Activated CD8-positive, alpha-beta T cell treated with anti-CD3 and anti-CD28 coated beads, Interleukin-2, amount 10 ng/mL, durations not matched to agents 7 days and 5 days (primary cell): ENCODE measurements around the gene KRTAP2-4. TPM values are rescaled to one million over a fixed set of nuclear protein-coding genes. Genes with fewer than 3 reads are reported as not detected.
"Not testable (repeated sequence)": the region's sequence is repeated elsewhere in the genome, so short reads cannot be mapped to it uniquely, and the experiment has no call there.

ENCODE experiments used
- ATAC-seq: fragments of 150-1000 bp; cut with Tn5 transposase; one replicate; pipeline ENCODE4 v1.10.0; 2021; ENCODE audit warnings: moderate library complexity
- CTCF ChIA-PET: fragments of 350-600 bp; sonication (Branson Sonifier 250); formaldehyde crosslinking; loops from one replicate; lab custom pipeline; 2021; ENCODE audit warnings: antibody characterized with exemption; lab: Charles Lee
- POLR2A ChIA-PET: fragments of 350-600 bp; sonication (Branson Sonifier 250); formaldehyde crosslinking; loops from one replicate; lab custom pipeline; 2021; ENCODE audit warnings: antibody characterized with exemption; lab: Charles Lee
- DNase-seq: peaks from one replicate; pipeline ENCODE4 v3.0.0-alpha.2; 2020
- H3K27ac Mint-ChIP-seq: one replicate; pipeline ENCODE4 v1.8.0; 2021; ENCODE audit warnings: mild to moderate bottlenecking, mixed read lengths
- H3K27me3 Mint-ChIP-seq: one replicate; pipeline ENCODE4 v1.8.0; 2021; ENCODE audit warnings: low read depth, mixed read lengths
- H3K36me3 Mint-ChIP-seq: one replicate; pipeline ENCODE4 v1.8.0; 2021; ENCODE audit warnings: low read depth, mixed read lengths
- H3K4me1 Mint-ChIP-seq: one replicate; pipeline ENCODE4 v1.8.0; 2021; ENCODE audit warnings: low read depth, mixed read lengths
- H3K4me3 Mint-ChIP-seq: one replicate; pipeline ENCODE4 v1.8.0; 2021; ENCODE audit warnings: mild to moderate bottlenecking, mixed read lengths
- H3K9me3 Mint-ChIP-seq: one replicate; pipeline ENCODE4 v1.8.0; 2022; ENCODE audit warnings: mixed read lengths; ENCODE audit not compliant: insufficient read depth
- total RNA-seq, 2 experiments: library from RNA; stranded (reverse); gene quantifications; one replicate each; pipeline ENCODE4 v1.2.3, GENCODE V29; 2021

KRTAP2-4 gene
- total RNA-seq, 2 experiments from 2014 or later: not detected

DNA sequence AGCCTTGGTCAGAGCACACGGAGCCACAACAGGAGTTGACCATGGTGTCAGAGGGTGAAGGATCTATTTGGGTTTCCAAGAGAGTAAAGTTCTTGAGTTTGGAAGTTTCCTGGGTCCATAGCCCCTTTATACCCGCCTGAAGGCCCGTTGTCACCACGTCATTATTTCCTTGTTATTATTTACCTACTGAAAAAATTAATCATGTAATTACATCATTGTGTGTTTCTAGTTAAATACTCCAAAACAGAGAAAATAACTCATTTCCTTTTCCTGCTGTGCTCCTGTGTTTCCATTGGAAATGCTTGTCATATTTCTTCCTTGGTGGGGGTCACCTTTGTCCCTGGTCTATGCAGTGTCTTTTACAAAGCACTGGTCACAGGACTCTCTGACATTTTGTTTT lies 32.4 kb upstream of the KRTAP2-4 start, which contains the start of gene KRTAP4-8:
KRTAP4-8 (minus strand) TSS at position 101 of the 400 bp plus-strand sequence; CDS start at position 43, 58 bp downstream.
- CTCF ChIA-PET: no interaction called here
- Mint-ChIP-seq H3K9me3 (peaks cover 1% of the 10 kb centered on the region), H3K36me3 (no peaks in the 10 kb centered on the region), H3K27me3 (peaks cover 8% of the 10 kb centered on the region), H3K4me1 (no peaks in the 10 kb centered on the region), H3K27ac (no peak within 1 kb of the TSS), H3K4me3 (no peak within 1 kb of the TSS)
- POLR2A ChIA-PET: no interaction called here
- ATAC-seq (no peak), DNase-seq (no peak)

- ChIA-PET POLR2A (no interaction called here), CTCF (no interaction called here)
- Mint-ChIP-seq H3K36me3 (no peaks in the 10 kb centered on the region), H3K9me3 (peaks cover 7% of the 10 kb centered on the region), H3K27ac (no peak overlapping the region), H3K4me3 (no peak overlapping the region), H3K27me3 (peaks cover 8% of the 10 kb centered on the region), H3K4me1 (no peaks in the 10 kb centered on the region)
- no peak for DNase-seq
- no peak for ATAC-seq
Observed at GRCh38 chr17:41096055-41096454, 30.4 kb upstream of the KRTAP2-4 start.

- H3K4me1 Mint-ChIP-seq, H3K27ac Mint-ChIP-seq: not testable (repeated sequence)
Observed at GRCh38 chr17:41088760-41089352, 23.2 kb upstream of the KRTAP2-4 start.

GRCh38 chr17:41084100-41084856 lies 18.6 kb upstream of the KRTAP2-4 start, which contains the start of gene KRTAP4-7:
KRTAP4-7 (plus strand) TSS chr17:41084150; CDS start chr17:41084207, 57 bp downstream.
- DNase-seq, H3K27ac Mint-ChIP-seq, H3K9me3 Mint-ChIP-seq, H3K36me3 Mint-ChIP-seq, H3K4me3 Mint-ChIP-seq, H3K27me3 Mint-ChIP-seq, ATAC-seq, CTCF ChIA-PET, H3K4me1 Mint-ChIP-seq, POLR2A ChIA-PET: not testable (repeated sequence)

More at GRCh38 chr17:41088760-41089352, 23.2 kb upstream of the KRTAP2-4 start:
- ATAC-seq, CTCF ChIA-PET, H3K27me3 Mint-ChIP-seq, POLR2A ChIA-PET, H3K36me3 Mint-ChIP-seq, DNase-seq, H3K9me3 Mint-ChIP-seq, H3K4me3 Mint-ChIP-seq: not testable (repeated sequence)

DNA sequence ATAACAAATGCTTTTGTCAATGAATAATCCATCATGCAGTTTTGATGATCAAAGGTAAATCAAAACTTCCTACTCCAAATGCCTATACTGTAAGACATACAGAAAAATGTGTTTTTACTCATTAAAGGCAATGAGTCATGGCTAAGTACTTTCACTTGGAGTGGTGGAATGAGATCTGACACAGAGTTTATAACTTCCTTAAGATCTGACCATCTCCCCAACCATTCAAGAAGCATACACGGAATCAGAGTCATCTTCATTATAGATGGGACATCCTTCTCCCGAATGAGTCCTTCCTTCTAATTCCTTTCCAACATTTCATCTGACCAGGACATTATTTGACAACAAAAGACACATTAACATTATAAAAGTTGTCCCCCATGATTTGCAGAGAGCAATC lies 17.7 kb upstream of the KRTAP2-4 start:
- DNase-seq, H3K27ac Mint-ChIP-seq, CTCF ChIA-PET, H3K9me3 Mint-ChIP-seq, H3K36me3 Mint-ChIP-seq, H3K4me3 Mint-ChIP-seq, H3K4me1 Mint-ChIP-seq, H3K27me3 Mint-ChIP-seq, ATAC-seq, POLR2A ChIA-PET: not testable (repeated sequence)

- H3K36me3 Mint-ChIP-seq: no peaks in the 10 kb centered on the region
- H3K4me3 Mint-ChIP-seq: no peak overlapping the region
- H3K27me3 Mint-ChIP-seq: peaks cover 10% of the 10 kb centered on the region
- H3K9me3 Mint-ChIP-seq: no peaks in the 10 kb centered on the region
- DNase-seq (no peak), ATAC-seq (no peak)
- no peaks in the 10 kb centered on the region for H3K4me1 Mint-ChIP-seq
- ChIA-PET POLR2A (no interaction called here), CTCF (no interaction called here)
- no peak overlapping the region for H3K27ac Mint-ChIP-seq
Observed at GRCh38 chr17:41082626-41083025, 16.9 kb upstream of the KRTAP2-4 start.

DNA sequence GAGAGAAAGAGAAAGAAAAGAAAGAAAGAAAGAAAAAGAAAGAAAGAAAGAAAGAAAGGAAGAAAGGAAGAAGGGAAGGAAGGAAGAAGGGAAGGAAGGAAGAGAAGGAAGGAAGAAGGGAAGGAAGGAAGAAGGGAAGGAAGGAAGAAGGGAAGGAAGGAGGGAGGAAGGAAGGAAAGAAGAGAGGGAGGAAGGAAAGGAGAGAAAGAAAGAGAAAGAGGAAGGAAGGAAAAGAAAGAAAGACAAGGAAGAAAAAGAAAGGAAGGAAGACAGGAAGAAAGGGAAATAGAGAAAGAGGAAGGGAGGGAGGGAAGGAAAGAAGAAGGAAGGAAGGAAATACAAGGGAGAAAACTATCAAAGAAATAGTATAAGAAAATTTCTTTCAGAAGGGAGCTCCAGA lies 11.1 kb upstream of the KRTAP2-4 start:
- H3K4me1 Mint-ChIP-seq: no peaks in the 10 kb centered on the region
- H3K27ac Mint-ChIP-seq: no peak overlapping the region
- H3K9me3 Mint-ChIP-seq: no peaks in the 10 kb centered on the region
- DNase-seq (no peak), ATAC-seq (no peak)
- ChIA-PET POLR2A (no interaction called here), CTCF (no interaction called here)
- no peaks in the 10 kb centered on the region for H3K36me3 Mint-ChIP-seq
- no peak overlapping the region for H3K4me3 Mint-ChIP-seq
- H3K27me3 Mint-ChIP-seq: peaks cover 14% of the 10 kb centered on the region

- no peak for ATAC-seq
- ChIA-PET CTCF (interaction anchor here (1.1 kb wide), 1 partner anchor 115 kb away, joined by 3 read pairs; no protein-coding TSS in a partner anchor), POLR2A (interaction anchor here (0.6 kb wide), 1 partner anchor 295 kb away, joined by 3 read pairs; no protein-coding TSS in a partner anchor)
- no peak overlapping the region for H3K4me3 Mint-ChIP-seq
- no peaks in the 10 kb centered on the region for H3K9me3 Mint-ChIP-seq
- no peaks in the 10 kb centered on the region for H3K36me3 Mint-ChIP-seq
- no peak overlapping the region for H3K27ac Mint-ChIP-seq
- H3K4me1 Mint-ChIP-seq: peaks cover 2% of the 10 kb centered on the region
- peaks cover 12% of the 10 kb centered on the region for H3K27me3 Mint-ChIP-seq
- no peak for DNase-seq
Observed at GRCh38 chr17:41073676-41074075, 8.0 kb upstream of the KRTAP2-4 start.

- Mint-ChIP-seq H3K27me3 (peaks cover 6% of the 10 kb centered on the region), H3K9me3 (no peaks in the 10 kb centered on the region), H3K27ac (no peak overlapping the region), H3K36me3 (no peaks in the 10 kb centered on the region), H3K4me1 (peaks cover 2% of the 10 kb centered on the region), H3K4me3 (no peak overlapping the region)
- ATAC-seq (no peak), DNase-seq (no peak)
- CTCF ChIA-PET: no interaction called here
- POLR2A ChIA-PET: no interaction called here
Observed at GRCh38 chr17:41071606-41072360, 6.1 kb upstream of the KRTAP2-4 start.

GRCh38 chr17:41069031-41069430 lies 3.4 kb upstream of the KRTAP2-4 start:
- H3K27me3 Mint-ChIP-seq: no peaks in the 10 kb centered on the region
- DNase-seq (no peak), ATAC-seq (no peak)
- ChIA-PET CTCF (no interaction called here), POLR2A (no interaction called here)
- no peak overlapping the region for H3K4me3 Mint-ChIP-seq
- H3K4me1 Mint-ChIP-seq: peaks cover 2% of the 10 kb centered on the region
- no peaks in the 10 kb centered on the region for H3K9me3 Mint-ChIP-seq
- no peaks in the 10 kb centered on the region for H3K36me3 Mint-ChIP-seq
- H3K27ac Mint-ChIP-seq: no peak overlapping the region

DNA sequence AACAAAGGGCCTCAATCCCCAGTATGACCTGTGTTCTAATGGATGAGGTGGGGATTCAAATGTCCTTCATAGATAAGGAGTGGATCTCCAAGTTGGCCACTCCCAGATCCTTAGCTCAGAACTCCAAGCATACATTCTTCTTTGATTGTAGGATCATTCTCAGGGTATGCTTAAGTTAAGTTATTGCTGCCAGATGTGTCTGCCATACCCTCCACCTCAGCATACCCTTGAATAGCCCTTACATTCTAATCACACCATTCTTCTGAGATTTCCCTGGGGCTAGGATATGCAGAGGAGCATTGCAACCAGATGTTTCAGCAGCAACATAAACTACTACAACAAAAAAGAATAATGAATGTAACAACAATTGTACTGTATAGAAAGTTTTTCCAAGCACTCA lies 1.6 kb upstream of the KRTAP2-4 start:
- H3K4me3 Mint-ChIP-seq: no peak overlapping the region
- H3K9me3 Mint-ChIP-seq: no peaks in the 10 kb centered on the region
- ChIA-PET POLR2A (no interaction called here), CTCF (interaction anchor here (0.9 kb wide), 1 partner anchor 255 kb away, joined by 4 read pairs; no protein-coding TSS in a partner anchor)
- H3K27me3 Mint-ChIP-seq: peaks cover 4% of the 10 kb centered on the region
- H3K27ac Mint-ChIP-seq: no peak overlapping the region
- no peak for ATAC-seq
- no peaks in the 10 kb centered on the region for H3K36me3 Mint-ChIP-seq
- DNase-seq: no peak
- peaks cover 2% of the 10 kb centered on the region for H3K4me1 Mint-ChIP-seq
